RWPE1 (cell line): Measurements from ENCODE around the gene CFAP61.
"Not testable (repeated sequence)": the region's sequence is repeated elsewhere in the genome, so short reads cannot be mapped to it uniquely, and the experiment has no call there.

ENCODE experiments used
- CTCF ChIA-PET: fragments of 350-600 bp; sonication (Branson Sonifier 250); formaldehyde crosslinking; extraction: SDS; loops from one replicate; lab custom pipeline; 2021; lab: Yijun Ruan, JAX
- POLR2A ChIA-PET: fragments of 400-600 bp; formaldehyde crosslinking; extraction: SDS; loops from one replicate; lab custom pipeline; 2020; ENCODE audit warnings: antibody characterized with exemption; ENCODE audit not compliant: low non-redundant PET; lab: Yijun Ruan, JAX
- DNase-seq: peaks from one replicate; pipeline ENCODE4 v3.0.0; 2012; ENCODE audit warnings: low spot score
- H3K27ac ChIP-seq: fragments of 450-650 bp; 2 replicates; pipeline ENCODE4 v1.5.1; 2017
- TF ChIP-seq, protein P1 (sequence below): fragments of 450-650 bp; conservative IDR thresholded peaks from 2 replicates; pipeline ENCODE4 v1.5.1; 2017; ENCODE audit warnings: low read depth, mild to moderate bottlenecking

The CFAP61 gene

GRCh38 chr20:20216941-20217340 is 164.6 kb downstream of the CFAP61 start:
- ChIA-PET POLR2A (no interaction called here), CTCF (no interaction called here)
- TF ChIP-seq, protein P1, sequence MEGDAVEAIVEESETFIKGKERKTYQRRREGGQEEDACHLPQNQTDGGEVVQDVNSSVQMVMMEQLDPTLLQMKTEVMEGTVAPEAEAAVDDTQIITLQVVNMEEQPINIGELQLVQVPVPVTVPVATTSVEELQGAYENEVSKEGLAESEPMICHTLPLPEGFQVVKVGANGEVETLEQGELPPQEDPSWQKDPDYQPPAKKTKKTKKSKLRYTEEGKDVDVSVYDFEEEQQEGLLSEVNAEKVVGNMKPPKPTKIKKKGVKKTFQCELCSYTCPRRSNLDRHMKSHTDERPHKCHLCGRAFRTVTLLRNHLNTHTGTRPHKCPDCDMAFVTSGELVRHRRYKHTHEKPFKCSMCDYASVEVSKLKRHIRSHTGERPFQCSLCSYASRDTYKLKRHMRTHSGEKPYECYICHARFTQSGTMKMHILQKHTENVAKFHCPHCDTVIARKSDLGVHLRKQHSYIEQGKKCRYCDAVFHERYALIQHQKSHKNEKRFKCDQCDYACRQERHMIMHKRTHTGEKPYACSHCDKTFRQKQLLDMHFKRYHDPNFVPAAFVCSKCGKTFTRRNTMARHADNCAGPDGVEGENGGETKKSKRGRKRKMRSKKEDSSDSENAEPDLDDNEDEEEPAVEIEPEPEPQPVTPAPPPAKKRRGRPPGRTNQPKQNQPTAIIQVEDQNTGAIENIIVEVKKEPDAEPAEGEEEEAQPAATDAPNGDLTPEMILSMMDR, result no peak
- H3K27ac ChIP-seq, result no peak overlapping the region
- no peak for DNase-seq

DNA sequence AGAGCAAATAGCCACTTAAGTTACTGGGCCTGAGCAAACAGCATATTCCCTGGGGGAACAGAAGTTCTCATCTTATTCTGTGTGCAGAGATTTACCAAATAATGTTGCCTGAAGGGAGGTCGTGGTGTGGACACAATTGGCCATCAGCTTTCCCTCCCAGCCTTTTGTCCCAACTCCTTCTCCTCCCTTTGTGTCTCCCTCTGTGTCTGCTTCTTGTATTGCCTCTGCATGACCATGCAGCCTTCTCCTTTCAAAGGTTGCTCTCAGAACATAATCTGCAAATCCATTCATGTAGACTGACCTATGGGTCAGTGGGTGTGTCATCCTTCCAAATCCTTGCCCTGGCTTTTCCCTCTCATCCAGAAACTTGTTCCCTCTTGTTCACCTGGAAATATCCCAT is 165.3 kb downstream of the CFAP61 start:
- DNase-seq, result no peak
- ChIA-PET POLR2A (no interaction called here), CTCF (no interaction called here)
- TF ChIP-seq, protein P1, result no peak
- H3K27ac ChIP-seq, result no peak overlapping the region

DNA sequence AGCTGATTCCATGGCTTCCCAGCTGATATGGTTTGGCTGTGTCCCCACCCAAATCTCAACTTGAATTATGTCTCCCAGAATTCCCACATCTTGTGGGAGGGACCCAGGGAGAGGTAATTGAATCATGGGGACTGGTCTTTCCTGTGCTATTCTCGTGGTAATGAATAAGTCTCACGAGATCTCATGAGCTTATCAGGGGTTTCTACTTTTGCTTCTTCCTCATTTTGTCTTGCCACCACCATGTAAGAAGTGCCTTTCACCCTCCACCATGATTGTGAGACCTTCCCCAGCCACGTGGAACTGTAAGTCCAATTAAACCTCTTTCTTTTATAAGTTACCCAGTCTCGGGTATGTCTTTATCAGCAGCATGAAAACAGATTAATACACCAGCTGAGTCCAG is 165.8 kb downstream of the CFAP61 start:
- POLR2A ChIA-PET, CTCF ChIA-PET, DNase-seq, H3K27ac ChIP-seq: not testable (repeated sequence)

DNA sequence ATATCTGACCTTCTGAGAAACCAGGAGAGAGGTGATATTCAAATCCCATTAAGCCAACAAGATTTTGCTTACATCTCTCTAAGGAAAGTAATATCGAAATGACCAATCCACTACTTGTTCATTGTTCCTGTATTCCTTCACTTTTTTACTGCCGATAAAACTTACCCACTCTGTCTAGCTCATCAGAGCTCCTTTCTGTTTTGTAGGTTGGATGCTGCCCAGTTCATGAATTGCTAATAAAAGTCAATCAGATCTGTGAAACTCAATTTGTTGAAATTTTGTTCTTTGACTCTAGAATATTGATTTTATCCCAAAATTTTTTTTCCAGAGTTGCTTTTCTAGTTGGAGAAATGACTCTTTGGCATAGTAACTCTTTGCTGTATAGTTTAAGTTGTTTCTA is 166.7 kb downstream of the CFAP61 start:
- no peak for DNase-seq
- POLR2A ChIA-PET, result no interaction called here
- no peak overlapping the region for H3K27ac ChIP-seq
- CTCF ChIA-PET, result interaction anchor here (0.8 kb wide), 1 partner anchor 143 kb away, joined by 4 read pairs; no protein-coding TSS in a partner anchor
- TF ChIP-seq, protein P1, result no peak

DNA sequence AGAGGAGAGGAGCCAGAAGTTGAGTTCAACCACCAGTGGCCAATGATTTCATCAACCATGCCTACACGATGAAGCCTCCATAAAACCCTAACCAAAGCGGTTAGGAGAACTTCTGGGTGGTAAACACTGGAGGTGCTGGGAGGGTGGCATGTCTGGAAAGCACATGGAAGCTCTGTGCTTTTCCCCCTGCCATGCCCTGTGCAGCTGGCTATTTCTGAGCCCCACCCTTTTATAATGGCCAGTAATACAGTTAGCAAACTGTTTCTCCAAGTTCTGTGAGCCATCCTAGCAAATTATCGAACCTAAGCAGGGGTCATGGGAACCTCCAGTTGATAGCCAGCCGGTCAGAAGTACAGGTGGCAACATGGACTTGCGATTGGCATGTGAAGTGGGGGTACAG is 167.8 kb downstream of the CFAP61 start:
- no peak overlapping the region for H3K27ac ChIP-seq
- TF ChIP-seq, protein P1, result no peak
- CTCF ChIA-PET, result no interaction called here
- POLR2A ChIA-PET, result no interaction called here
- no peak for DNase-seq

GRCh38 chr20:20223981-20224380 is 171.6 kb downstream of the CFAP61 start:
- POLR2A ChIA-PET, result no interaction called here
- CTCF ChIA-PET, result no interaction called here
- TF ChIP-seq, protein P1, result no peak
- no peak for DNase-seq
- H3K27ac ChIP-seq, result no peak overlapping the region

- POLR2A ChIA-PET, result no interaction called here
- TF ChIP-seq, protein P1, result no peak
- CTCF ChIA-PET, result no interaction called here
These were observed 172.5 kb downstream of the CFAP61 start for GRCh38 chr20:20224806-20225205.

More at GRCh38 chr20:20224806-20225205, 172.5 kb downstream of the CFAP61 start:
- no peak for DNase-seq
- no peak overlapping the region for H3K27ac ChIP-seq
